Neural progenitor cell (in vitro differentiated cells): ENCODE measurements around the gene LDAH. TPM values are rescaled to one million over a fixed set of nuclear protein-coding genes. Genes with fewer than 3 reads are reported as not detected.

ENCODE experiments used
- DNase-seq: peaks from one replicate; pipeline ENCODE4 v3.0.0-alpha.2; 2016; ENCODE audit warnings: low spot score
- H2AFZ ChIP-seq: fragments of 200-600 bp; sonication (generic); replicated peaks from 2 replicates; pipeline ENCODE4 v1.6.1; 2016; ENCODE audit warnings: antibody characterized with exemption
- H3F3A ChIP-seq: fragments of 200-600 bp; sonication (generic); 2 replicates; pipeline ENCODE4 v1.6.1; 2016; ENCODE audit warnings: antibody characterized with exemption, low read depth
- H3K27ac ChIP-seq: fragments of 200-600 bp; sonication (generic); 2 replicates; pipeline ENCODE4 v1.5.1; 2016; ENCODE audit warnings: mild to moderate bottlenecking
- H3K27me3 ChIP-seq: fragments of 200-600 bp; sonication (generic); 2 replicates; pipeline ENCODE4 v1.6.1; 2016; ENCODE audit warnings: mild to moderate bottlenecking, moderate library complexity
- H3K36me3 ChIP-seq: fragments of 200-600 bp; sonication (generic); 2 replicates; pipeline ENCODE4 v1.5.1; 2016
- H3K4me1 ChIP-seq: fragments of 200-600 bp; sonication (generic); 2 replicates; pipeline ENCODE4 v1.6.1; 2016; ENCODE audit warnings: mixed run types
- H3K4me2 ChIP-seq: fragments of 200-600 bp; sonication (generic); 2 replicates; pipeline ENCODE4 v1.6.1; 2016
- H3K4me3 ChIP-seq: fragments of 200-600 bp; sonication (generic); 2 replicates; pipeline ENCODE4 v1.5.1; 2016
- H3K79me2 ChIP-seq: fragments of 200-600 bp; sonication (generic); 2 replicates; pipeline ENCODE4 v1.6.1; 2016; ENCODE audit warnings: low read depth
- H3K9ac ChIP-seq: fragments of 200-600 bp; sonication (generic); 2 replicates; pipeline ENCODE4 v1.6.1; 2016
- H3K9me3 ChIP-seq: fragments of 200-600 bp; sonication (generic); 2 replicates; pipeline ENCODE4 v1.5.1; 2016; ENCODE audit warnings: low read depth
- H4K20me1 ChIP-seq: fragments of 200-600 bp; sonication (generic); 2 replicates; pipeline ENCODE4 v1.6.1; 2016; ENCODE audit warnings: low read depth
- H3K27ac Mint-ChIP-seq: 3 replicates; pipeline ENCODE4 v1.8.0; 2021; ENCODE audit warnings: mixed read lengths
- H3K27me3 Mint-ChIP-seq: 2 replicates; pipeline ENCODE4 v1.8.0; 2022; ENCODE audit warnings: low read depth, mild to moderate bottlenecking, inconsistent platforms, moderate library complexity, mixed read lengths; ENCODE audit not compliant: insufficient read depth
- H3K36me3 Mint-ChIP-seq: 3 replicates; pipeline ENCODE4 v1.8.0; 2021; ENCODE audit warnings: mixed read lengths
- H3K4me1 Mint-ChIP-seq: 3 replicates; pipeline ENCODE4 v1.8.0; 2021; ENCODE audit warnings: mixed read lengths
- H3K4me3 Mint-ChIP-seq: 3 replicates; pipeline ENCODE4 v1.8.0; 2021; ENCODE audit warnings: mild to moderate bottlenecking, moderate library complexity, mixed read lengths
- H3K9me3 Mint-ChIP-seq: 3 replicates; pipeline ENCODE4 v1.8.0; 2020; ENCODE audit warnings: mixed read lengths
- EZH2 ChIP-seq: fragments of 200-600 bp; sonication (generic); IDR thresholded peaks from 2 replicates; pipeline ENCODE4 v1.6.1; 2017; ENCODE audit warnings: antibody characterized with exemption, mild to moderate bottlenecking, moderate library complexity
- EZH2phosphoT487 ChIP-seq: fragments of 200-600 bp; sonication (generic); IDR thresholded peaks from 2 replicates; pipeline ENCODE4 v1.6.1; 2017; ENCODE audit warnings: antibody characterized with exemption
- total RNA-seq: library from RNA; depleted of rRNA; stranded (reverse); fragments of >200 nt; gene quantifications from 2 replicates; pipeline ENCODE4 v1.2.3, GENCODE V29; 2015; ENCODE audit warnings: low replicate concordance
- TF ChIP-seq, protein P1 (sequence below): fragments of 200-600 bp; sonication (generic); IDR thresholded peaks from 2 replicates; pipeline ENCODE4 v1.5.1; 2017; ENCODE audit warnings: antibody characterized with exemption, mild to moderate bottlenecking

Gene LDAH
- total RNA-seq, 1 donor from 2014 or later: 45.2 TPM

GRCh38 chr2:20755132-20755800, 67.6 kb downstream of the LDAH start:
- H3K4me3 Mint-ChIP-seq: no peak overlapping the region
- no peaks in the 10 kb centered on the region for H4K20me1 ChIP-seq
- H3K36me3 Mint-ChIP-seq: peaks cover 8% of the 10 kb centered on the region
- DNase-seq: no peak
- H3K4me1 ChIP-seq: no peaks in the 10 kb centered on the region
- H3K9ac ChIP-seq: no peak overlapping the region
- H2AFZ ChIP-seq: no peak overlapping the region
- no peak overlapping the region for H3K4me2 ChIP-seq
- no peak overlapping the region for H3K4me3 ChIP-seq
- no peaks in the 10 kb centered on the region for H3K27me3 ChIP-seq
- no peaks in the 10 kb centered on the region for H3K9me3 Mint-ChIP-seq
- H3K79me2 ChIP-seq: no peaks in the 10 kb centered on the region
- H3K27me3 Mint-ChIP-seq: no peaks in the 10 kb centered on the region
- H3K36me3 ChIP-seq: no peaks in the 10 kb centered on the region
- TF ChIP-seq EZH2 (no peak), EZH2phosphoT487 (no peak)
- TF ChIP-seq, protein P1, sequence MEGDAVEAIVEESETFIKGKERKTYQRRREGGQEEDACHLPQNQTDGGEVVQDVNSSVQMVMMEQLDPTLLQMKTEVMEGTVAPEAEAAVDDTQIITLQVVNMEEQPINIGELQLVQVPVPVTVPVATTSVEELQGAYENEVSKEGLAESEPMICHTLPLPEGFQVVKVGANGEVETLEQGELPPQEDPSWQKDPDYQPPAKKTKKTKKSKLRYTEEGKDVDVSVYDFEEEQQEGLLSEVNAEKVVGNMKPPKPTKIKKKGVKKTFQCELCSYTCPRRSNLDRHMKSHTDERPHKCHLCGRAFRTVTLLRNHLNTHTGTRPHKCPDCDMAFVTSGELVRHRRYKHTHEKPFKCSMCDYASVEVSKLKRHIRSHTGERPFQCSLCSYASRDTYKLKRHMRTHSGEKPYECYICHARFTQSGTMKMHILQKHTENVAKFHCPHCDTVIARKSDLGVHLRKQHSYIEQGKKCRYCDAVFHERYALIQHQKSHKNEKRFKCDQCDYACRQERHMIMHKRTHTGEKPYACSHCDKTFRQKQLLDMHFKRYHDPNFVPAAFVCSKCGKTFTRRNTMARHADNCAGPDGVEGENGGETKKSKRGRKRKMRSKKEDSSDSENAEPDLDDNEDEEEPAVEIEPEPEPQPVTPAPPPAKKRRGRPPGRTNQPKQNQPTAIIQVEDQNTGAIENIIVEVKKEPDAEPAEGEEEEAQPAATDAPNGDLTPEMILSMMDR: no peak
- no peaks in the 10 kb centered on the region for H3K4me1 Mint-ChIP-seq
- no peak overlapping the region for H3K27ac ChIP-seq
- H3K27ac Mint-ChIP-seq: no peak overlapping the region
- no peaks in the 10 kb centered on the region for H3K9me3 ChIP-seq
- no peaks in the 10 kb centered on the region for H3F3A ChIP-seq

- Histone ChIP-seq H3F3A (no peaks in the 10 kb centered on the region), H4K20me1 (peaks cover 2% of the 10 kb centered on the region), H3K9me3 (no peaks in the 10 kb centered on the region), H3K27ac (no peak overlapping the region), H3K79me2 (no peaks in the 10 kb centered on the region), H2AFZ (no peak overlapping the region), H3K9ac (no peak overlapping the region), H3K27me3 (no peaks in the 10 kb centered on the region), H3K4me1 (no peaks in the 10 kb centered on the region), H3K4me2 (no peak overlapping the region), H3K36me3 (no peaks in the 10 kb centered on the region), H3K4me3 (no peak overlapping the region)
- H3K9me3 Mint-ChIP-seq: no peaks in the 10 kb centered on the region
- no peak for TF ChIP-seq EZH2
- TF ChIP-seq, protein P1: no peak
- TF ChIP-seq EZH2phosphoT487: no peak
- H3K36me3 Mint-ChIP-seq: peaks cover 7% of the 10 kb centered on the region
- no peak overlapping the region for H3K27ac Mint-ChIP-seq
- H3K27me3 Mint-ChIP-seq: no peaks in the 10 kb centered on the region
- DNase-seq: no peak
- no peak overlapping the region for H3K4me3 Mint-ChIP-seq
- no peaks in the 10 kb centered on the region for H3K4me1 Mint-ChIP-seq
Measured at GRCh38 chr2:20752293-20752692, 70.6 kb downstream of the LDAH start.

DNA sequence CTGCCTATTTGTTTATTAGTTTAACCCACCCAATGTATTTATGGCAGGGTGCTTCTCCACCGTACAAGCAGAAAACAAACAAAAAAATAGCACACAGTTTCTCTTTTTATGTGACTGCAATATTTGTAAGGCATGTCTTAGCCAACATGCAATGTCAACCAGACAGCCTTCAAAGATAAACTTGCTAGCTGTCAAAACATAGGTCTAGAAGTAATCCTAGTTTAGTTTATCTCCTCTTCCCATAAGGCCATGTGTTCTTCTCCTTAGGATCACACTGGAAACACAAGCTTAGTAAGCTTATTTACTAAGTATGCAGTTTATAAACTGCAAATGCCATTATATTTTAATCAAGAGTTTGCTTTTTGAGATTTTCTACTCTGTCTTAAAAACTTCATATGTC, 75.6 kb downstream of the LDAH start:
- Histone ChIP-seq H3K27ac (no peak overlapping the region), H3K9me3 (no peaks in the 10 kb centered on the region), H3K4me3 (no peak overlapping the region), H3K79me2 (no peaks in the 10 kb centered on the region), H2AFZ (no peak overlapping the region), H3K9ac (no peak overlapping the region), H3K4me2 (no peak overlapping the region), H3K4me1 (peaks cover 4% of the 10 kb centered on the region), H3K27me3 (no peaks in the 10 kb centered on the region), H4K20me1 (peaks cover 3% of the 10 kb centered on the region), H3F3A (no peaks in the 10 kb centered on the region), H3K36me3 (no peaks in the 10 kb centered on the region)
- Mint-ChIP-seq H3K36me3 (peaks cover 2% of the 10 kb centered on the region), H3K27ac (no peak overlapping the region), H3K9me3 (no peaks in the 10 kb centered on the region), H3K4me1 (no peaks in the 10 kb centered on the region), H3K4me3 (no peak overlapping the region), H3K27me3 (no peaks in the 10 kb centered on the region)
- TF ChIP-seq EZH2 (no peak), EZH2phosphoT487 (no peak)
- TF ChIP-seq, protein P1: no peak
- DNase-seq: no peak
